HG03139 (cell line): Measurements from ENCODE around the gene TRA2A.
A peak's percentile ranks its signal among the peaks of the same experiment; 100 is the strongest.
"Not testable (repeated sequence)": the region's sequence is repeated elsewhere in the genome, so short reads cannot be mapped to it uniquely, and the experiment has no call there.

ENCODE experiments used
- ATAC-seq: cut with Tn5 transposase; IDR thresholded peaks from one replicate; pipeline ENCODE4 v1.9.1; 2021; ENCODE audit not compliant: unreplicated experiment

Gene TRA2A

DNA sequence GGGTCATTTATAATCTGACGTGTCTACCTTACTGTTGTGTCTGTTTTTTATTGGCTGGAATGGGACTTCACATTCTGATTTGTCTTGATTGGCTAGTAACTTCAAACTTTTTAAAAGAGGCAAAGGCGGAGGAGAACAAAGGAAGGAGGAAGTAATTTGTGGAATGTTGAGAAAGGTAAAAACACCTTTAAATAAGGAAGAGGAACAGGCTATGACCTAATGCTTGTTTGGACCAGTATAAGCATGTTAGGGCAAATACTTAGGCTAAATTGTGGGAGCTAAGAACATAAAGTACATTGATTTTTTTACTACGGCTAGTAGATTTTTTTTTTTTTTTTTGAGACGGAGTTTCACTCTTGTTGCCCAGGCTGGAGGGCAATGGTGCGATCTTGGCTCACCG lies 18.0 kb downstream of the TRA2A start:
- ATAC-seq, result not testable (repeated sequence)

DNA sequence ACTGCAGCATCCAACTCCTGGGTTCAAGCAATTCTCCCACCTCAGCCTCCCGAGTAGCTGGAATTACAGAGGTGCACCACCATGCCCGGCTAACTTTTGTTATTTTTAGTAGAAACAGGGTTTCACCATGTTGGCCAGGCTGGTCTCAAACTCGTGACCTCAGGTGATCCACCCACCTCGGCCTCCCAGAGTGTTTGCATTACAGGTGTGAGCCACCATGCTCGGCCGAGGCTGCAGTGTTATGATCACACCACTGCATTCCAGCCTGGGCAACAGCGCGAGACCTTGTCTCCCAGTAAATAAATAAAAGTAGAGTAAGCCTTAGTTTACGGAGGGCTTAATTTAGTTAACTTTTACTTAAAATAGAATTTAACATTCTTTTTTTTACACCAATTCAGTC lies 37.8 kb downstream of the TRA2A start:
- ATAC-seq, result no peak

GRCh38 chr7:23491502-23491901 lies 40.3 kb downstream of the TRA2A start:
- ATAC-seq, result no peak

- ATAC-seq, result peak; percentile 68
These were observed 41.2 kb downstream of the TRA2A start for GRCh38 chr7:23490357-23491135.

GRCh38 chr7:23488714-23489113 lies 43.1 kb downstream of the TRA2A start:
- ATAC-seq, result not testable (repeated sequence)

- no peak for ATAC-seq
These were observed 44.1 kb downstream of the TRA2A start for GRCh38 chr7:23487670-23488069.

DNA sequence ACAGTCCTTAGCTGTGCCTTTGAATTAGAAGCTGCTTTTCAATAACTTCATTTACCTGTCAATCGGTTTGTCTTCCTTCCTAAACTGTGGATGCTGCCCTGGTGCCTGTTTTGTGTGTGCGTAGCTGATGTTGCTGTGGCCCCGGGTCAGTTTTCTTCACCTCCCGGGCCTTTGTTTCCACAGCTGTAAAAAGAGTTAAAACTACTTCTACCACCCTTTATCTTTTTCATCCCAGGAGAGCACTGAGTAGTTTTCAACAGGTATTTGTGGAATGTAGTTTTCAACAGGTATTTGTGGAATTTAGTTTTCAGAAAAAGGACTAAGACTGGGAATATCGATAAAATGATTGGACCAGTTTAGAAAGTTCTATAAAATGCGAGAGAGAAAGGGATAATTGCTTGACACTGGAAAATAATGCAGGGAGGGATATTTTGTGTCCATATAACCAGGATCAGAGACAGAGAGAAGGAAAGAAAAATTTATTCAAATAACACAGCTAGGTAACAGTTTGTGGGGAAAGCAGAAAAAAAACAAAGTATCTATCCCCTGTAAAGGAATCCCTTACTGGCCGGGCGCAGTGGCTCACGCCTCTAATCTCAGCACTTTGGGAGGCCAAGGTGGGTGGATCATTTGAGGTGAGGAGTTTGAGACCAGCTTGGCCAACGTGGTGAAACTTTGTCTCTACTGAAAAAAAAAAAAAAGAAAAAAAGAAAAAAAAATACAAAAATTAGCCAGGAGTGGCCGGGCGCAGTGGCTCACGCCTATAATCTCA lies 45.6 kb downstream of the TRA2A start:
- no peak for ATAC-seq

DNA sequence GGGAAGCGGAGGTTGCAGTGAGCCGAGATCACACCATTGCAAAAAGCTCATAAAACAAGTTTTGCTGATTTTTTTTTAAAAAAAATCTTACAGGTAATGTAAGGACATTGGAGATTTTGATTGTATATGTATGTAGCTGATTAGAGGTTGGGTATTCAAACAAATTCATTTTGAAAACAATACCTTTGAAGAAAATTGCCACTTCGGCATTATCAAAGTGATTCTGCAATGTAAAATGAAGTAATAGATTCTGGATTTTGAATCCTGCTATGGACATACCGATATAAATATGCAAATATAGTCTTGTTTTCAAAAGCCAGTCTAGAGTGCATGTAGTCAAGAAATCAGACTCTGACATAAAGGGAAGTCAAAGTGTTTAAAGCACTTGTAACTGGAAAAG lies 49.1 kb downstream of the TRA2A start:
- no peak for ATAC-seq

GRCh38 chr7:23477962-23478866 lies 53.6 kb downstream of the TRA2A start:
- ATAC-seq, result no peak

DNA sequence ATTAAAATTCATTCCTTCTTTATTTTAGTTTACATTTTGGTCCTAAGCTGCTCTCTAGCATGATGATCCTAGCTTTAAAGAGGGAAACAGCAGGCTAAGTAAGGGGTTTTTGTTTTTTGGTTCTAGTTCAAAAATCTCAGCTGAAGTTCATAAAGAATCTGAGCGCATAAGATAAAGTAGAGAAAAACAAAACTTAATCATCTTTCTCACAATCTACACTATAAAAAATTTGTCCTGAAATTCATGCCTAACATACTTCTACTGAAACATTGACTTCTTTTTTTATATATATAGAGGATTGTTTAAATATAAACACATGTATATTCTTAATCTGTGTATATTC lies 54.7 kb downstream of the TRA2A start:
- ATAC-seq, result no peak

DNA sequence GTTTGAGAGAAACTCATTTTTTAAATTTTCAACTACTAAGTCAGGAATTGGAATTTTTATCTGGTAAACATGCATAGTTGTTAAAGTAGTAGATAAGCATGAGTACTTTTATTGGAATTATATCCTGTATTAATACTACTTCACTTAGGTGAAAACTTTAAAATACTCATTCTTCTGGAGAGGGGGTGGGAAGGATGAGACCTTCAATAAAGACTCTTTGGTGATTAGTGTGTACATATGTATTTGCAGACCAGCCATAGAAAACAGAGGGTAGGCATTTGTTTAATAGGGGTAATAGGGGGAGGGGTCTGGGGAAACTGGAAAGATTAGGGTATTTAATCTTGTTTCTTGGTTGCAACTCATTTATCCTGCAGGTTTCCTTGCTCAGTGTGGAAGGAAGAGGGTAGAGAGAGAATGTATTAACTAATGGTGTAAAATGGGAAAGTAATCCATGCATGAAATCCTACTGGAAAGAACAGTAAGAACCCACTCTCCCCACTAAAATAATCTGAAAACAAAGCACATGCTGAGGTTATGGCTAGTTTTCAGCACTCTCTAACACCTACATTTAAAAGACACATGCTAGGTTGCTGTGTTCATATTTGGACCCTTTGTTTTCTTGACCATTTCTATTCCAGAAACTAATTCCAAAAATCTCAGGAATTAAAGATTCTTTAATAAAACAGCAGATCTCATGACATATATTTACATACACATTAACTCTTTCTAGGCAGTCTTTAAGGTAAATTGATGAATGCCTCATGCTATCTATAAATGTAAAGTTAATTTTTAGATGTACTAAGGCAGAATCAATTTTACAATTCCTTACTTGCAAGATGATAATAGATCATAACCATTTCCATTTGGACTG lies 55.3 kb downstream of the TRA2A start:
- no peak for ATAC-seq

DNA sequence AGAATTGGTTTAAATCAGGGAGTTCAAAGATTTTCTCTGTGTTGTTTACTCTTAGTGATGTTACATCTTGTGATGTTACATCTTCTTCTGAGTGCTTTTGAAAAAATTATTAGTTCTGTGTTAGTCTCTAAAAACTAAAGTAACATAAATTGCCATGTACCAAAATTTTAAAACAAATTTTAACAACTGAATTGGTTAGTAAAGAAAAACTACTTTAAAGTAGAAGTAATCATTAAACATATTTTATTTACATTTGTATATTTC lies 56.3 kb downstream of the TRA2A start:
- no peak for ATAC-seq

- ATAC-seq, result no peak
These were observed 56.8 kb downstream of the TRA2A start for GRCh38 chr7:23474829-23475575.

GRCh38 chr7:23474094-23474828 lies 57.5 kb downstream of the TRA2A start:
- peak; percentile 59 for ATAC-seq

DNA sequence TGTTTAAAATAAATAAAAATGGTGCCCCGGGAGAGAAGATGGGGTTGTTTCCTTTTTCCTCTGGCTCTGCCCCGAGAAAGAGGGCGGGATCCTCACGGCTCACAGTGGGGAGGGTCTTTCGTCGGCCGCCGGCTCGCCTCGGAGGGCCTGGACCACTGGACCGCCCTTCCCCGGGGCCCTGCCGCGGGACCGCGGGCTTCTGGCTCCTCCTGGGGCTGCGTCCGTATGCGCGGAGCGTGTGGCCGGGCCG lies 58.0 kb downstream of the TRA2A start:
- ATAC-seq, result no peak

GRCh38 chr7:23472956-23473843 lies 58.6 kb downstream of the TRA2A start:
- ATAC-seq, result no peak

GRCh38 chr7:23472556-23472955 lies 59.2 kb downstream of the TRA2A start:
- ATAC-seq, result no peak

DNA sequence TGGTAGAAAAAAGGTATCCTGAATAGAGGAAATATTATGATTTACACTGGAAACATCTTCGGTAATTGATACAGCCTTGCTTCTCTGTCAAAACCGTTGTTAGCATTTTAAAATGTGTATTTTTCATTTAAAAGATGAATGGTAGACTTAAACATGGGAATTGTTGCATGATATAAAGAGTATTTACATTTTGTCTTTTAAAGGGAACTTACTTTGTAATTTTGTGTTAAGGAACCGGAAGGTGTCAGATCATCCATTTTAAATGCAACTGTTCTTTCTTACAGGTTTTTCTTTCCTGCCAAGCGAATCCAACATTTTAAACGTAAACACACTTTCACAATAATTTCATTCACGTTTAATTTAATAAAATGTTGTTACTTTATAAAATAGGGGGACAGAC lies 59.7 kb downstream of the TRA2A start:
- no peak for ATAC-seq
